ENCODE data around the gene P2RY6. TPM values are rescaled to one million over a fixed set of nuclear protein-coding genes. Genes with fewer than 3 reads are reported as not detected.

Gene P2RY6
- polyA plus RNA-seq, 3 donors: 0.81 to 1.1 (median 0.94) TPM

- no peak for DNase-seq (ENCODE audit: low read depth in 3 of 3, low spot score in 2 of 3)
Observed at GRCh38 chr11:73330569-73331093, 58.5 kb downstream of the P2RY6 start.

DNA sequence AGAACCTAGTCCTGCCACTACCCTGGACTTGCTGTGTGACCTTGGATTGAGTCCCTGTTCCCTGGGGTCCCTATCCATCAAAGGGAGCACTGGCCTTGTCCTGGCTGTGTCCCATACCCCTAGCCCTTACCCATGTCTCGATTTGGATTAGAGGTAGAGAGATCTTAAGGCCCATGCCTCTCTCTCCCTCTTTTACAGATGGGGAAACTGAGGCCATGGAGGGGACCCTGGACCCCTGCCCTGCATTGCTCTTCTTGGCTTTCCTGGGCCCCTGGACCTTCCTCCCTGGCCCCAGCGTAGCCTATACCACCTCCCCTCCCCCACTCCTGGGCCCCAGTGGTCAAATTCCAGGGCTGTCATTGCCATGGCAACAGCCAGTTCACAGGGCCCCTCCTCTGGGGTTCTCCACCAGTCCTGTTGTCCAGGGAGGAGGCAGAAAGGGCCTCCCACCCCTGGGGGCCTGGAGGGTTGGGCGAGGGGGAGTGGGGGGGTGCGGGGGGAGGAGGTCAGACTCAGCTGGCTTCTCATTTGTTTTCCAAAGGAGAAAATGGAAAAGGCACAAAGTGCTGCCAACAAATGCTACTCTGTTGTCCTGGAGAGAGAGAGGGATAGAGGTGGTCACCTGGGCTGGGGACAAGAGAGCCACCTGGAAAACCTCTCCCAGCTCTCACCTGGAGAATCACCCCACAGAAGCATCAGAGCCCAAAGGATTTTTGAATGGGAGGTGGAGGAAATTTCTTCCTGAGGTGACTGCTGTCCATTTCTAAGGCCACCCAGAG is 59.2 kb downstream of the P2RY6 start:
- DNase-seq (ENCODE audit: low read depth in 3 of 3, low spot score in 2 of 3): peak in 1 of 3 donors; percentile 78

DNA sequence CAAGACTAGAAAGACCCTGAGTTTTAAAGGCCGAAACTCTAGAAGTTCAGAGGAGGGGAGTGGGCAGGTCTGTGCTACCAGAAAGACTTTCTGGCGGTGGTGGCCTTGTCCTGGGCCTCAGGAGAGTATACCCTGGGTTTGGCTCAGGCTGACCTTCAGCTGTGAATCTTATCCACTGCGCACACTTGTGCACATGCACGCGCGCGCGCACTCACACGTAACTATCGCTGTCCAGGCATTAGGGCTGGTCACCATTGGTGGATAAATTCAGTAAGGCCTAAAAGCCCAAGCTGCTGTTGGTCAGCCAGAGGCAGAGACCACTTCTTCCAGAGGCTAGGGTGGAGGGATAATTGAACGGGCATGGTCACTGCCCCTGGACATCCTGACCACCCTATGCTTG is 61.0 kb downstream of the P2RY6 start:
- DNase-seq (ENCODE audit: low read depth in 3 of 3, low spot score in 2 of 3): no peak

- DNase-seq (ENCODE audit: low read depth in 3 of 3, low spot score in 2 of 3): no peak
Observed at GRCh38 chr11:73333640-73334383, 61.7 kb downstream of the P2RY6 start.

DNA sequence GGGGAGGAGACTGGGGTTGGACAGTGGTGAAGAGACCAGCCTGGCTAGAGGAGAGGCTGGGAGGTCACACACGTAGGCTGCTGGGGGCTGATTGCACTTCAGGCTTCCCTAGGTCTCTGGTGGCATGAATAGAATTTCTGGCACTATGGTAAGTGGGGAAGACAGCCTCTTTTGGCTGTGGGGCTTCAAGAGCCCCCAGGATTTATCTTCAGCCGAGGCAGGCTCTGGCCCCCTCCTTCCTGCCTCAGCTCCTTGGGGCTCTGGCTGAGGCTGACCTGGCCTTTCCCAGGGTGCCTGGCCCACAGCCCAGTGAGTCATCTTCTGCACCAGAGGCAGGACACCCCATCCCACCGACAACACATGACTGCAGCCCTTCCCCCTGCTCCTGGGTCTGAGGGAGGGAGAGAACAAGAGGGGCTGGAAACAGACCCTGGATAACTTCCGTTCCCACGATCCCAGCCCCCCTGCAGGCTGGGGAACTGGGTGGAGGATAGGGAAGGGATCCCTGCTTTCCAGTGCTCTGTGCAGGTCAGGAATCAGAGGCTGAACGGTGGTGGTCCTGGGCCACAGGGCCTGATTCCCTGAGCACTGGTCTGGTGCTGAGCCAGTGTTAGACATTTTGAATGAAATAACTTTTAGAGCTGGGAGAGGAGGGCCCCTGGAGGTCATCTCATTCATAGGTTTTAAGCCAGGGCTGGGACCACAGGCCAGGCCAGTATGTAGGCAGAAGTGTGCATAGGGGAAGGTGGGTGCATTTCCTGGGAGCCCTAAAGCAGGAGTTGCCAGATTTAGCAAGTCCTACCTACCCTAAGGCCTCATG is 62.5 kb downstream of the P2RY6 start:
- no peak for DNase-seq (ENCODE audit: low read depth in 3 of 3, low spot score in 2 of 3)

- peak in 1 of 3 donors; percentile 82 for DNase-seq (ENCODE audit: low read depth in 3 of 3, low spot score in 2 of 3)
Observed at GRCh38 chr11:73335204-73335923, 63.2 kb downstream of the P2RY6 start.

DNA sequence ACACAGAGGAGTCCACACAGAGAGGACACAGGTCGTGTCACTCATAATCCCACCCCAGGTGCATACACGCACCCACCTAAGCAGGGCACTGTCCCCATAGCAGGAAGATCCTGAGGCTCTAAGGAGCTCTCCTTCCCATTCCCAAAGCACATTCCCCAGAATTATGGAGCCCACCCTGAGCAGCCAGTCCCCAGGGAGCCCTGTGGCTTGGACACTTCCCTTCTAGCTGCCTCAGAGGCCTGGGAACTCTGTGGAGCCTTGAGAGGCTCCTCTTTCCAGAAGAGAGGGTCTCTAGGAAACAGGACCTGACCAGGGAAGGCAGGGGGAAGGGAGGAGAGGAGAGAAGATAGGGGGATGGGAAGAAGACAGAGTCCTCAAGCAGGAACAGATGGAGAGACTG is 65.7 kb downstream of the P2RY6 start:
- no peak for DNase-seq (ENCODE audit: low read depth in 3 of 3, low spot score in 2 of 3)

DNA sequence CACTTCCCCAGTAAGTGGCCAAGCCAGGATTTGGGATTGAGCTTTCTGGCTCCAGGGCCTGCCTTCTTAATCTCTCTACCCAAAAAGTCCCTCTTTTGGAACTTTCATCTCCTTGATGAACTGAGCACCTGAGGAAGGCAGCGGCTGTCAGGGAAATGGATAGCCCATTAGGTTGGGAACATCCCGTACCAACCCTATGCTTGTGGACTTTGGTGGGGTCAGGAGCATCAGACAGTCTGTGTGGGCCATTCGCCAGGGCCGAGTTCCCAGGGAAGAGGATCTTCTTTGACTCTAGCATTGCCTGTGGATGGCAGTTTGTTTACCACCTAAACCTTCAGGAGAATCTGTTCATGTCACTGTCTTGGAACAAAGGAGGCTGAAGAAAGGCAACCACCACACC is 66.1 kb downstream of the P2RY6 start:
- no peak for DNase-seq (ENCODE audit: low read depth in 3 of 3, low spot score in 2 of 3)

GRCh38 chr11:73340164-73340563 is 68.0 kb downstream of the P2RY6 start:
- no peak for DNase-seq (ENCODE audit: low read depth in 3 of 3, low spot score in 2 of 3)

DNA sequence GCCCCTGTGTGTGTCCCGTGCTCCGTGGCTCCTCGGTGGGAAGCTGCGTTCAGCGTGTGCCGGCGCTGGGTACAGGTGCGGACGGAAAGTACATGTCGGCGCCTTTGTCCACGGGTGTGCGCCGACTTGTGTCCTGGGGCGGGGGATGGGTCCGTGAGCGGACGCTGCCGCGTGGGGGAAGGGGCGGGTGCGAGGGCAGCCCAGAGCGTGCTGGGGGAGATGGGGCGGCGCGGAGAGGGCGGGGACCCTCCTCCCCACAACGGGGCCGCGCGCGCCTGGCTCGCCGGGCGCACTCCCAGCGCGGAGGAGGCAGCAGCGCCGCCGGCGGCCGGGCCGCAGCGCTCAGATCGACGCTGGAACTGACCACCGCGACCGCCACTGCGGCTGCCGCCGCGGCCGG is 70.5 kb downstream of the P2RY6 start:
- DNase-seq (ENCODE audit: low read depth in 3 of 3, low spot score in 2 of 3): no peak

GRCh38 chr11:73343076-73343873 is 71.1 kb downstream of the P2RY6 start:
- no peak for DNase-seq (ENCODE audit: low read depth in 3 of 3, low spot score in 2 of 3)

GRCh38 chr11:73344191-73344607 is 72.1 kb downstream of the P2RY6 start:
- DNase-seq (ENCODE audit: low read depth in 3 of 3, low spot score in 2 of 3): no peak

DNA sequence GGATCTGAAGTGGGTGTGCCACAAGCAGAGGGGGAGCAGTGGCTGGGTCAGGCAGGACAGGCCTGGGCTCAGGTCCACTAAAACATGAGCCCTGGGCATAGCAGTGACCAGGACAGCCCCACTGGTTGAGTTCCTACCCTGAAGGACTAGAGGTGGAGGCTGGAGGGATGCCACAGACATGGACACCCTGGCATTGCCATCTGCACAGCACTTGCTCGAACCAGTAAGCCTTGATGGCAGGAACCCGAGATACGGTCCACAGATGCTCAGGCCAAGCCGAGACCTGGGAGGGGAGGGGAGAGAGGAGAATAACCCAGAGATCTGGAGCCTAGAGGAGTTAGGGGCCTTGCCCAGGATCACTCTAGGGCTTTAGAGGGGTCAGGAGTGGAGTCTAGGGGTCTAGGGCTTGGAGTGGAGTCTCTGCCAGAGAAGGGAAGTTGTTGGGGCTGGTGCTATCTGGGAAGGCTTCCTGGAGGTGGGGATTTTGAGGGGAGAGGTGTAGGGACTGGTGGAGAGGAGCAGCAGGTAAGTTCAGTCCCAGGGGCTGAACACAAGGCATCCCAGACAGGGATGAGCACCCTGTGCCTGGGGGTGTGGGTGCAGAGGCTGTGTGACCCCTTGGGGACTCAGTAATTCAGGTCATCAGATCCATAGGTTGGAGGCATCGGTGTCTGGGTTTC is 73.5 kb downstream of the P2RY6 start:
- no peak for DNase-seq (ENCODE audit: low read depth in 3 of 3, low spot score in 2 of 3)

DNA sequence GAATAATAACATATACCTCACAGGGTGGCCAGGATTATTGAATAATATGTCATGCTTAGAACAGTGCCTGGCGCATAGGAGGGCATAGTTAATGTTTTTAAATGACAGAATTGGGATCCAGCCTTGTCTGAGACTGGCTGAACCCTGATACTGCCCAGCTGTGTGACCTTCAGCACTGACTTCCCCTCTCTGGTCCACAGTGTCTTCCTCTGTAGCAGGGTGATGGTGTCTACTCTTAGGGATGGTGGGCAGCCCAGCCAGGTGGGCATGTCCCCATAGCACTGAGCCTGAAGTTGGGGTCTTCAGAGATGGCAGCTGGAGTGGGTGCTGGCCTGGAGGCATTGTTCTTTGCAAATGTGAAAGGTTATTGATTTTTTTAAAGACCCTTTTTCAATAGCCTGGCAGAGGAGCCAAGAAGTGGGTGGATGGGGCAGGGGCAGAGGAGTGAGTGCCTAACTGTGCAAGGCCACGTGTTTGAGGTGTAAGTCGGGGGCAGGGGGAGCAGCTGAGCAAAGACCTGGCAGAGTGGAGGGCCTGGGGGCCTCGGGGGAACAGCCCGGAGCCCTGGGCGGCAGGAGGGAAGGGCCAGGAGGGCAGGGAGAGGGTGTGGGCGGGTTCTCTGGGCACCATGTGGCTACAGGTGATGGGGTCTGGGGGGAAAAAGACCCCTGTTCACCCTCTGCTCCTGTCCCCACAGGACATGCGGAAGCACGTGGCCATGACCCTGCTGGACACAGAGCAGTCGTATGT is 74.2 kb downstream of the P2RY6 start:
- DNase-seq (ENCODE audit: low read depth in 3 of 3, low spot score in 2 of 3): no peak

DNA sequence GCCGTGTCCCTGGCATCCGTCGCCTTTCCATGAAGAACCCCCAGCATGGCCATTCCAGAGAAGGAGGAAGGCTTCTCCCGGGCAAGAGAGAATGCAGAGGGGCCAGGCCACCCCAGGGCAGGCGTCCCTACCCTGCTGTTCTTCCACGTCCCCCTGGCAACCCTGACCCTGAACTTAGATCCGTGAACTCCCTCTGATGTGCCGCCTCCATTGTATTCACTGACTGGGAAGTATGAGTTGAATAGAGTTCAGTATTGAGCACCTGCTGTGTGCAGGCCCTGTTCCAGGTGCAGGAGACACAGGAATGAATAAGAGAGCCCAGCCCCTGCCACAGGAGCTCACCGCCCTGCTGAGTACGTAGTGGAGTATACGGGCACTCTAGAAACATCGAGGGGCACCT is 74.9 kb downstream of the P2RY6 start:
- no peak for DNase-seq (ENCODE audit: low read depth in 3 of 3, low spot score in 2 of 3)
